Pancreas (tissue), 10 donors: ENCODE results near the gene DAD1. TPM values are rescaled to one million over a fixed set of nuclear protein-coding genes. Genes with fewer than 3 reads are reported as not detected.

Experiments
- ATAC-seq, 4 donors: fragments of 200-7000 bp; cut with Tn5 transposase; one replicate each; pipeline versions ENCODE4 v1.8.0 to v1.9.1; 2020; ENCODE audit warnings: mild to moderate bottlenecking in 4 of 4, moderate library complexity in 4 of 4
- DNase-seq, 6 donors: peaks; one replicate each; pipeline ENCODE4 v3.0.0-alpha.2; 2020
- FAIRE-seq: peaks from 2 replicates; lab custom pipeline; 2012; peaks lifted over from hg19 to GRCh38; lab: Jason Lieb, UNC
- H3K27ac ChIP-seq, 4 donors: fragments of 200-600 bp; sonication (generic); 1 replicate in 3 of 4; 2 replicates in 1 of 4; pipeline versions ENCODE4 v1.5.0 to v1.8.0; 2020
- H3K27me3 ChIP-seq, 4 donors: fragments of 200-600 bp; one replicate each; pipeline ENCODE4 v1.8.0; 2021
- H3K36me3 ChIP-seq, 3 donors: fragments of 200-600 bp; sonication (generic) in 1 of 3; one replicate each; pipeline versions ENCODE4 v1.5.0 to v1.8.0; 2020 to 2021
- H3K4me1 ChIP-seq, 3 donors: fragments of 200-600 bp; one replicate each; pipeline ENCODE4 v1.8.0; 2021
- H3K4me3 ChIP-seq, 4 donors: fragments of 200-600 bp; sonication (generic) in 2 of 4; one replicate each; pipeline versions ENCODE4 v1.5.0 to v1.8.0; 2020 to 2021
- H3K9me3 ChIP-seq, 4 donors: fragments of 200-600 bp; one replicate each; pipeline ENCODE4 v1.8.0; 2021
- WGBS, 2 donors: extraction: QIAGEN DNeasy Blood & Tissue Kit; methylation state at CpG; one replicate each; pipeline ENCODE4 v1.1.7; 2013; 5-methylcytosine and 5-hydroxymethylcytosine counted together
- intact Hi-C, 3 donors: fragments of 100-400 bp; cut with DNase I; formaldehyde crosslinking; loops; one replicate each; pipeline versions ENCODE4 v1.11.1 to v1.14.2; 2022
- polyA plus RNA-seq, 2 donors: library from polyadenylated mRNA; stranded (reverse); fragments of 200-250 nt; gene quantifications; one replicate each; pipeline ENCODE4 v1.2.3, GENCODE V29; 2013
- total RNA-seq, 6 donors: library from RNA; stranded (reverse); fragmentation: NEBNext Ultra II Directional in 4 of 6; extraction: Animal tissue kit (Norgen Biotek cat#: 25700) in 4 of 6; gene quantifications; one replicate each; pipeline versions ENCODE4 v1.2.1 to v1.2.4, GENCODE V29; 2021 to 2023
- TF ChIP-seq, protein P1 (sequence below), 4 donors: fragments of 200-600 bp; sonication (generic) in 3 of 4; IDR thresholded peaks; one replicate each; pipeline versions ENCODE4 v1.5.0 to v1.8.0; 2021; ENCODE audit warnings: antibody characterized with exemption in 4 of 4
- donor health status: healthy with polysubstance abuse.
- donor health status: DM: no; HTN: no; CAD: no; lungs with moderate emphysema.
- donor health status: DM: no; HTN: no; CAD: no.
- donor health status: control.
- donor health status: control.
- donor health status: Bipolar disorder and iron deficiency.
- donor health status: DM: yes; HTN: yes; CAD: no.
- donor health status: DM: no; HTN: no; CAD: no.
- donor health status: DM: no; HTN: no; CAD: no.
- donor health status: DM: yes; HTN: yes; CAD: no.

Gene DAD1
- total and polyA plus RNA-seq, 8 donors, result 58.2 to 178 (median 85.2) TPM

DNA sequence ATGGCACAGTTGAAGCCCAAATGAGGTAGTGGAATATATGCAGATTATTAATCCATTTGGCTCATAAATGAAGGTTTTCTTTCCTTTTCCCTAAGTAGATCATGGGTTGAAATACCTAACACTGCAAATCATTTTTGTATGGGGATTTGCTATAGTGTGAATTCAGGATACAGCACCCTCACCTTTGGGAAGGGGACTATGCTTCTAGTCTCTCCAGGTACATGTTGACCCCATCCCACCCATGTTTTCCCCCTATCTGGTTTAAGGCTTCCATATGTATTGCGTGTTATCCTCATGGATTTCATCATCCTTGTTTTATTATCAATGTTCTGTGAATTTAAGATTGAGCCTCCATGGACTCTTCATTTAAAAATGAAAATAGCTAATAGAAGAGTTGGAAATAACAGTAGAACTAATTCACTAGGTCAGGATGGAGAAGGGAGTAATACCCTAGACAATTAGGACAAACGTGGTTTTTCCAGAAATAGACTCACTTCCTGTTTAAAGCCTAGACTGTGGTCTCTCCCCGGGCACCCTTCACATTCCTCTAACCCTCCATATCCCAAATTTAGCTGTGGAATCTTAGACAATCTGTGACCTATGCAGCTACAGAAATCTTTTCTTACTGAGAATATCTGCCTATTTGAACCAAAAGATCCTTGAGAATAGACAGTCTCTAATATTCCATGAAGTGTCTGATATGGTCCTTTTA lies 56.5 kb downstream of the DAD1 start:
- ATAC-seq (no peak), DNase-seq (no peak), FAIRE-seq (no peak)
- WGBS, 2 donors, result 76 to 77% methylated on average over 3 of the region's 3 CpGs
- no peaks in the 10 kb centered on the region for H3K4me1 ChIP-seq
- H3K9me3 ChIP-seq, result no peaks in the 10 kb centered on the region
- no peak overlapping the region for H3K27ac ChIP-seq
- TF ChIP-seq, protein P1, sequence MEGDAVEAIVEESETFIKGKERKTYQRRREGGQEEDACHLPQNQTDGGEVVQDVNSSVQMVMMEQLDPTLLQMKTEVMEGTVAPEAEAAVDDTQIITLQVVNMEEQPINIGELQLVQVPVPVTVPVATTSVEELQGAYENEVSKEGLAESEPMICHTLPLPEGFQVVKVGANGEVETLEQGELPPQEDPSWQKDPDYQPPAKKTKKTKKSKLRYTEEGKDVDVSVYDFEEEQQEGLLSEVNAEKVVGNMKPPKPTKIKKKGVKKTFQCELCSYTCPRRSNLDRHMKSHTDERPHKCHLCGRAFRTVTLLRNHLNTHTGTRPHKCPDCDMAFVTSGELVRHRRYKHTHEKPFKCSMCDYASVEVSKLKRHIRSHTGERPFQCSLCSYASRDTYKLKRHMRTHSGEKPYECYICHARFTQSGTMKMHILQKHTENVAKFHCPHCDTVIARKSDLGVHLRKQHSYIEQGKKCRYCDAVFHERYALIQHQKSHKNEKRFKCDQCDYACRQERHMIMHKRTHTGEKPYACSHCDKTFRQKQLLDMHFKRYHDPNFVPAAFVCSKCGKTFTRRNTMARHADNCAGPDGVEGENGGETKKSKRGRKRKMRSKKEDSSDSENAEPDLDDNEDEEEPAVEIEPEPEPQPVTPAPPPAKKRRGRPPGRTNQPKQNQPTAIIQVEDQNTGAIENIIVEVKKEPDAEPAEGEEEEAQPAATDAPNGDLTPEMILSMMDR (IDR thresholded peaks at IDR 0.05), result no peak
- intact Hi-C loops, result no loop called here
- H3K4me3 ChIP-seq, result no peak overlapping the region
- no peaks in the 10 kb centered on the region for H3K27me3 ChIP-seq
- no peaks in the 10 kb centered on the region for H3K36me3 ChIP-seq

DNA sequence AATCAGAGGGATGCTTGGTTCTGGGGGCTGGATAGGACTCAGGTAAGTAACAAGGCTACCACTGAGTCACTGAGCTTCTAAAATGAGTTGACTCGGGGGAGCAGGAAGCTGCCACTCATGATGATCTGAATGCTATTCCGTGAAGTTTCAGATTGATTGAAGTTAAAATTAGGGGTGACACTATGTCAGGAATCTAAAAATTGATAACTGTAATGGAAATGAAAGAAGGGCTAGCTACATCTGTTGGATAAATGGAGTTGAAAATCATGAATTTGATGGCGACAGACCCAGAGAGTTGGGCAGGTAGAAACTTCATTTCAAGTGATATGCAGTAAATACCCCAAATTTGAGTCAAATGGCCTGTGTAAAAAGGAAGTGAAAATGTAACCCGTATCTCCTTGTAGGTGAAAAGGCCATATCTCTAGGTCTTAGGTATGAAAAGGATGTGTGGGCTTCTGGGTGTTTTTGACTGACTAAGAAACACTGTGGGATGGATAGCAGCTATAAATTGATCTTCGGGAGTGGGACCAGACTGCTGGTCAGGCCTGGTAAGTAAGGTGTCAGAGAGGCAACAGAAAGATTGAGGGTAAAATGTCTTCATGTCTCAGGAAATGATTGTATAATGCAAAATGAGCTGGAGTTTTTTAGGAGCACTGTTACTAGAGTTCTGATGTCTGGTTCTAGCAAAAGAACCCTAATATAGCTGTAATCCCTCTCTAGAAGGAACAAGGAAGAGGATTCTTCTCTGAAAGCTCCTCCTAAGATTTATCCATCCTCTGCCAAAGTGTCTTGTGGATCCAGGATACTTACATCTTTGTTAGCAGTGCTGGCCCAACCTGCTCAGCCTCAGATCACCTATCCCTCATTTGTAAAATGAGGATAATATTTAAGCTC lies 57.3 kb downstream of the DAD1 start:
- Histone ChIP-seq H3K27me3 (no peaks in the 10 kb centered on the region), H3K4me3 (no peak overlapping the region), H3K36me3 (no peaks in the 10 kb centered on the region), H3K9me3 (no peaks in the 10 kb centered on the region), H3K4me1 (no peaks in the 10 kb centered on the region), H3K27ac (no peak overlapping the region)
- intact Hi-C loops, result no loop called here
- no peak for FAIRE-seq
- ATAC-seq, result no peak
- TF ChIP-seq, protein P1 (IDR thresholded peaks at IDR 0.05), result no peak
- no peak for DNase-seq
- 73 to 88% methylated on average over 5 of the region's 5 CpGs for WGBS, 2 donors

DNA sequence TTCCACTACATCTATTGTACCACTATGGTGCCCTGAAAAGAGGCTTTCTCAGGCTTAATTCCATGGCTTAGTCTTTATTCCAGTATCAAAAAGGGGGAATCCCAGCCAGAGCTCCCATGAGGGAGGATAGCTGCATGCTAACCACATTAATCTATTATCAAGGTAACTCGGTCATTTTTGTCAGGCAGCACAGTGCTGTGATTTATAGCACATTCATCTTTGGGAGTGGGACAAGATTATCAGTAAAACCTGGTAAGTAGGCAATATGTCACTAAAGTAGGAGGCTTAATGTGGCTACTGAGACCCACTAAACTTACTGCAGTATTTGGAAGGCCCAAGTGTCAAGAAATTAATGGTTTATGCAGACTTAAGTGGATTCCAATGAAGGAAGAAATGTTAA lies 58.9 kb downstream of the DAD1 start:
- WGBS, 2 donors, result 57 to 62% methylated on average over 1 of the region's 1 CpG
- Histone ChIP-seq H3K36me3 (no peaks in the 10 kb centered on the region), H3K4me1 (no peaks in the 10 kb centered on the region), H3K27me3 (no peaks in the 10 kb centered on the region), H3K27ac (no peak overlapping the region), H3K9me3 (no peaks in the 10 kb centered on the region), H3K4me3 (no peak overlapping the region)
- DNase-seq, result no peak
- ATAC-seq, result no peak
- intact Hi-C loops, result no loop called here
- FAIRE-seq, result no peak
- TF ChIP-seq, protein P1 (IDR thresholded peaks at IDR 0.05), result no peak

DNA sequence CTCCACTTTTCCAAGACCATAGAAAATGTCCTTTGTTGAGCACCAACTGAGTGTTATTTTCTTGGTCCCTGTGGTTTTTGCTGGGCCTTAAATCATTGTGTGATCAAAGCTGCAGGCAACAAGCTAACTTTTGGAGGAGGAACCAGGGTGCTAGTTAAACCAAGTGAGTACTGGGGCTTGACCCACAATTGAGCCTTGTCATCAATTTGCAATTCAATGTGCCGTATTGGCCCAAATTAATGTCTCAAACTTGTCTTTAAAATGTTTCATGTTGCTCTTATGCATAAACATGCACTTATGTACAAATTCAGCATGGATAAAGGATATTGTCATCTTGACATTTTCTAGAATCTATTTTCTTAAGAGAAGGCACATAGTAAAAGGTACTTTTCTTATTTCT lies 62.3 kb downstream of the DAD1 start:
- no peak for DNase-seq
- Histone ChIP-seq H3K4me3 (no peak overlapping the region), H3K36me3 (no peaks in the 10 kb centered on the region), H3K27me3 (no peaks in the 10 kb centered on the region), H3K4me1 (peaks cover 0 to 10% (median 0%) of the 10 kb centered on the region in 3 donors), H3K27ac (no peak overlapping the region), H3K9me3 (no peaks in the 10 kb centered on the region)
- TF ChIP-seq, protein P1 (IDR thresholded peaks at IDR 0.05), result no peak
- intact Hi-C loops, result no loop called here
- ATAC-seq, result no peak
- WGBS, 2 donors, result 85 to 97% methylated on average over 1 of the region's 1 CpG
- no peak for FAIRE-seq
